GM21381 (cell line): ENCODE measurements around the gene DVL1.
A peak's percentile ranks its signal among the peaks of the same experiment; 100 is the strongest.

ENCODE experiments used
- ATAC-seq: cut with Tn5 transposase; IDR thresholded peaks from one replicate; pipeline ENCODE4 v1.9.1; 2021; ENCODE audit warnings: mild to moderate bottlenecking, moderate library complexity; ENCODE audit not compliant: unreplicated experiment

The DVL1 gene

GRCh38 chr1:1356796-1357401 lies 7.7 kb upstream of the DVL1 start:
- ATAC-seq, result no peak

DNA sequence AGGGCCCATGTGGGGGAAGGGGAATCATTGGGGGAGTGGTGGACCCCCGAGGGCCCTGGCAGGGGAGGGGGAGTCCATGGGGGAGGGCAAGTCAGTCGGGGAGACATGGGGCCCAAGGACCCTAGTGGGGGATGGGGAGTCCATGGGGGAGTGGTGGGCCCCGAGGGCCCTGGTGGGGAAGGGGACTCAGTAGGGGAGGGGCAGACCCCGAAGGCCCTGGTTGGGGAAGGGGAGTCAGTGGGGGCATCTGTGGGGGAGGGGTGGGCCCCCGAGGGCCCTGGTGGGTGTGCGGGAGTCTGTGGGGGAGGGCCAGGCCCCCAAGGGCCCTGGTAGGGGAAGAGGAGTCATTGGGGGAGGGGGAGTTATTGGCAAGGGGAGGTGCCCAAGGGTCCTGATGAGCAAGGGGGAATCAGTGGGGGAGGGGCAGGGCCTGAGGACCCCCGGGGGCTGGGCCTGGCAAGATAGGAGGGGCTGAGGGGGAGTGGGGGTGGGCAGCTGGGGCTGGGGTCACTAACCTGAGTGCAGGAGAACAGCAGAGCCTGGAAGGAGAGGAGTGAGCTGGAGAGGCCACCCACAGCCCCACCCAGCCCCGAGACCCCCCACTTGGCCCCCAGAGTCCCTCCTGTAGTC lies 7.1 kb upstream of the DVL1 start:
- ATAC-seq, result no peak

DNA sequence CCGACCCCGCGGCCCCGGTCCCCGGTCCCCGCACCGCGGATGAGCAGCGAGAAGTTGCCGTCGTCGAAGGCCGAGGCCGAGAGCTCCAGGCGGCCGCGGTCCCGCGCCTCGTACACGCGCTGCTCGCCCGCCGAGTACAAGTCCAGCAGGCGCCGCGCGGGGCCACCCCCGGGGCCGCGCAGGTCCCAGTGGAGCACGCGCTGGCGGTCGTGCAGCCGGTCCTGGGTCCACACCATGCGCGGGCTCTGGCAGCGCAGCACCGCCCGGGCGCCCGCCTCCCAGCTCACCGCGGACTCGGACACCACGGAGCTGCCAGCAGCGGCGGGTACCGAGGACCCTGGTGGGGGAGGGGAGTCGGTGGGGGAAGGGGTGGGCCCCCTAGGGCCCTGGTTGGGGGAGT lies 6.2 kb upstream of the DVL1 start:
- no peak for ATAC-seq

GRCh38 chr1:1354271-1355247 lies 5.3 kb upstream of the DVL1 start:
- ATAC-seq, result no peak

- no peak for ATAC-seq
Observed at GRCh38 chr1:1353389-1354151, 4.4 kb upstream of the DVL1 start.

DNA sequence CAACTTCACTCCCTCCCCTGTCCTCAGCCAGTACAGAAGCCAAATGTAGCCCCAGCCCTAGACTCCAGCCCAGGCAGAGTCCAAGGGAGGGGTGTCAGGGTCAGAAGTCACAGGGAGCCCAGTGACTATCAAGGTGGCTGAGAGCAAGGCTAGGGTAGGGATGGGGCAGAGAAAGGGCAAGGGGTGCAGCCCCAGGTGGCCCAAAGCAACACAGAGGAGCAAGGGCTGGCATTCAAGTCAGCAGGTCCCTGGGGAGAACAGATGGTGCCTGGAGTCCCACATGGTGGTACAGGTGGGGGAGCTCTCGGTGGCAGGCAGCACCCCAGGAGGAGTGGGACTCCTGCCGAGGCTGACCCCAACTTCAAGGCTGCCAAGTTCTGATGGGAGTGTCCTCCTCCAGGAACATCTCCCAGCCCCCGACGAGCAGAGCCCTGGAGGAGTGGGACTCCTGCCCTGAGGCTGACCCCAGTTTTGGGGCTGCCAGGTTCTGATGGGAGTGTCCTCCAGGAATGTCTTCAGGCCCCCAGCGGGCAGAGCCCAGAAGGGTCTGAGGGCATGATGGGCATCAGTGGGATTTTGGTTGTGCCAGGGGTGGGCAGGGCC lies 3.7 kb upstream of the DVL1 start:
- no peak for ATAC-seq

GRCh38 chr1:1351511-1352427 lies 2.6 kb upstream of the DVL1 start:
- no peak for ATAC-seq

GRCh38 chr1:1348420-1349255 lies 580 bp downstream of the DVL1 start:
- peak; percentile 36 for ATAC-seq

GRCh38 chr1:1347663-1348419 lies 1.4 kb downstream of the DVL1 start:
- ATAC-seq, result no peak

DNA sequence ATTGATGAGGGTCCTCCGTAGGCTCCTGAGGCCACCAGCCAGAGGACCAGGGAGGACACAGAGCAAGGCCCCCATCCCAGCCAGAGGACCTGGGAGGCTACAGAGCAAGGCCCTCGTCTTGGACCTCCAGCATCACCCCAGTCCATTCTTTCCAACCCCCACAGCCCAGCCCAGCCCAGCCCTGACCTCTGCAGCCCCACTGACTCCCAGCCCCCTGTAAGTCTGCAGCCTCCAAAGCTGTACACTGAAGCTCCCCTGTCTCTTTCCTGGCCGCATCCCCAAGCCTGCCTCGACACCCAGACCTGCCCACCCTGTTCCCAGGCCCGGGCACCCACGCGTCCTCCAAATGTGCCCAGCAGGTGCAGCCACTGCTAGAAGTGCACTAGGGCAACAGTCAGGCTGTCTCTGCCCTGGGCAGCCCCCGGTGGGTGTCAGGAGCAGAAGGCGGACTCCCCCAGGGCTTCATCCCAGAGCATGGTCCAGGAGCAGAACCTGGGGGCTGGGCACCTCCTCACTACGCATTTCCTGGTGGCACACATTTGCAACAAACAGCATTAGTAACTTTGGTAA lies 2.1 kb downstream of the DVL1 start:
- ATAC-seq, result no peak

DNA sequence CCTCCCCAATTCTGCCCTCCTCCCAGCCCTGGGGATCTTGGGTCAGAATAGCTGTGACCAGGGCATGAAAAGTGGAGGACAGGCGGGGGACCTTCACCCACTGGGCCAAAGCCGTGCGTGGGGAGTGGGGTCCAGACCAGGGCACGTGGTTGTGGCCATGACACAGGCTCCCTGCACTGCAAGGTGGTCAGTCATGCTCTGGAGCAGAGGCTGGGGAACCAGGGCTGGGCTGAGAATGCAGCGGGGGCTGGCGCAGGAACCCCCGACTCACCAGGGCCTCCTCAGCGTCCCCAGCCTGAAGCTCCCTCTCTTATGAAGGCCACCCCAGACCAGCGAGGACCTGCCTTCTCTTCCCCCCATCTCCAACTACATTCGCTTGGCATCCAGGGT lies 2.7 kb downstream of the DVL1 start:
- ATAC-seq, result no peak

DNA sequence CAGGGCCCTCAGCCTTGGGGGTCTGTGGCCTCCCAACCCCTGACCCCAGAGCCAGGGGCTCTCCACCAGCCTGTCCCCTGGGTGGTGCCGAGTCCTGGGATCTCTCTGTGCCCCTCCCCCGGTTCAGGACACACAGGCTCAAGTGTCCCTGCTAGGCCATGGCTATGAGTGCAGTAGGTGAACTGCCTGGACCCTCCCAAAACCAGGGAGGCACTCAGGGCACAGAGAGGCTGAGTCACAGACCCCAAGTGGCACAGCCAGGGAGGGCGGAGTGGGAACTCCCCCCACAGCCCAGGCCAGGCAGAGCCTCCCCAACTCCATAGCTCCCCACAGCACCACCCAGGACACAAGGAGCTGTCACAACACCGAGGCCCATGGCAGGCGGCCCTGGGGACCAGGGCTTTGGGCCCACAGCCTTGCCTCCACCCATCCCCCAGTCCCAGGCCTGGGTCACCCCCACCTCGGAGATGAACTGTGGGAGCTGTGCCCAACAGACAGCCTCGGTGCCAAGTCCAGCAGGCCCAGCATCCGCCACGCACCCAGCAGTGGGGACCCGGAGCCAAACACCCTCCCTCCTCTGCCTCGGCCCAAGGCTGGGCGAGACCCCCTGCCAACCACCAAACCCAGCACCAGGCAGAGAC lies 3.2 kb downstream of the DVL1 start:
- no peak for ATAC-seq

DNA sequence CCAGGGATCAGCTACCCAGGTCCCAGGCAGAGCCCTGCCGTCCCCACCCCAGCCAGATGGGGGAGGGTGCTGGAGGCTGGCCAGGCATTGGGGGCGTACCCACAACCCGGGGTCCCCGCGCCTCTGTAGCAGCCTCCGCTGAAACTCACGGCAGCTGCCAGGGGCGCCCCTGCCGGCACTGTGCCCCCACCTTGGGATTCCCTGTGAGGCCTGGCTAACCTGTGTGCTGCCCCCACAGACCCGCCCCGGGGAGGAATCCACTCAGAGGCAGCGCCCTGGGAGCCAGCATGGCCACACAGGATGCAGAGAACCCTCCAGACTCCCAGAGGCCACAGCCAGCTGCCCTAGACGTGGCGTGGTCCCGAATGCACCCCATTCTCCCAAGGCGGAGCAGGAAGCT lies 3.8 kb downstream of the DVL1 start:
- ATAC-seq, result no peak

GRCh38 chr1:1344655-1345361 lies 4.4 kb downstream of the DVL1 start:
- no peak for ATAC-seq

GRCh38 chr1:1343811-1344421 lies 5.3 kb downstream of the DVL1 start:
- ATAC-seq, result no peak

GRCh38 chr1:1342584-1343115 lies 6.6 kb downstream of the DVL1 start:
- ATAC-seq, result no peak
